Smooth muscle cell (in vitro differentiated cells): ENCODE measurements around the gene GIPR. TPM values are rescaled to one million over a fixed set of nuclear protein-coding genes. Genes with fewer than 3 reads are reported as not detected.
"Not testable (repeated sequence)": the region's sequence is repeated elsewhere in the genome, so short reads cannot be mapped to it uniquely, and the experiment has no call there.

Source experiments
- DNase-seq: peaks from one replicate; lab custom pipeline; 2025; ENCODE audit not compliant: unreplicated experiment; lab: John Stamatoyannopoulos, UW
- H2AFZ ChIP-seq: fragments of 200-600 bp; sonication (generic); 2 replicates; pipeline ENCODE4 v1.6.0; 2016; ENCODE audit warnings: antibody characterized with exemption, low read depth, mild to moderate bottlenecking
- H3F3A ChIP-seq: fragments of 200-600 bp; sonication (generic); 2 replicates; pipeline ENCODE4 v1.6.0; 2017; ENCODE audit warnings: antibody characterized with exemption, low read depth
- H3K27ac ChIP-seq: fragments of 200-600 bp; sonication (generic); 2 replicates; pipeline ENCODE4 v1.5.1; 2016; ENCODE audit warnings: low read depth, mild to moderate bottlenecking
- H3K27me3 ChIP-seq: fragments of 200-600 bp; sonication (generic); 2 replicates; pipeline ENCODE4 v1.6.1; 2016; ENCODE audit warnings: low read depth, mild to moderate bottlenecking
- H3K36me3 ChIP-seq: fragments of 200-600 bp; sonication (generic); 2 replicates; pipeline ENCODE4 v1.5.1; 2016; ENCODE audit warnings: low read depth
- H3K4me1 ChIP-seq: fragments of 200-600 bp; sonication (generic); 2 replicates; pipeline ENCODE4 v1.5.1; 2016; ENCODE audit warnings: low read depth
- H3K4me2 ChIP-seq: fragments of 200-600 bp; sonication (generic); 2 replicates; pipeline ENCODE4 v1.6.0; 2016; ENCODE audit warnings: mild to moderate bottlenecking
- H3K4me3 ChIP-seq: fragments of 200-600 bp; sonication (generic); 2 replicates; pipeline ENCODE4 v1.5.1; 2016; ENCODE audit warnings: mild to moderate bottlenecking
- H3K79me2 ChIP-seq: fragments of 200-600 bp; sonication (generic); 2 replicates; pipeline ENCODE4 v1.6.0; 2016; ENCODE audit warnings: low read depth, mild to moderate bottlenecking
- H3K9ac ChIP-seq: fragments of 200-600 bp; sonication (generic); 2 replicates; pipeline ENCODE4 v1.6.0; 2016; ENCODE audit warnings: low read depth
- H3K9me3 ChIP-seq: fragments of 200-600 bp; sonication (generic); replicated peaks from 2 replicates; pipeline ENCODE4 v1.5.1; 2016; ENCODE audit warnings: low read depth
- H4K20me1 ChIP-seq: fragments of 200-600 bp; sonication (generic); 2 replicates; pipeline ENCODE4 v1.6.0; 2016; ENCODE audit warnings: low read depth
- CTCF ChIP-seq: fragments of 200-600 bp; sonication (generic); IDR thresholded peaks from 2 replicates; pipeline ENCODE4 v1.5.1; 2017; ENCODE audit warnings: borderline replicate concordance, mild to moderate bottlenecking, antibody characterized with exemption; ENCODE audit not compliant: insufficient read depth, poor library complexity, severe bottlenecking
- WGBS: methylation state at CpG from one replicate; pipeline ENCODE4 v1.1.7; 2016; ENCODE audit warnings: low lambda C conversion rate; 5-methylcytosine and 5-hydroxymethylcytosine counted together
- polyA plus RNA-seq: library from polyadenylated mRNA; unstranded; fragments of >200 nt; fragmentation: Nextera tagmentation; extraction: Ambion mirVana; gene quantifications from 2 replicates; pipeline ENCODE4 v1.2.1, GENCODE V29; 2016
- total RNA-seq: library from RNA; depleted of rRNA; stranded (reverse); fragments of >200 nt; gene quantifications from 2 replicates; pipeline ENCODE4 v1.2.3, GENCODE V29; 2014

Gene GIPR
- total and polyA plus RNA-seq, 2 experiments from 2014 or later, result 0.99 to 2.4 TPM

DNA sequence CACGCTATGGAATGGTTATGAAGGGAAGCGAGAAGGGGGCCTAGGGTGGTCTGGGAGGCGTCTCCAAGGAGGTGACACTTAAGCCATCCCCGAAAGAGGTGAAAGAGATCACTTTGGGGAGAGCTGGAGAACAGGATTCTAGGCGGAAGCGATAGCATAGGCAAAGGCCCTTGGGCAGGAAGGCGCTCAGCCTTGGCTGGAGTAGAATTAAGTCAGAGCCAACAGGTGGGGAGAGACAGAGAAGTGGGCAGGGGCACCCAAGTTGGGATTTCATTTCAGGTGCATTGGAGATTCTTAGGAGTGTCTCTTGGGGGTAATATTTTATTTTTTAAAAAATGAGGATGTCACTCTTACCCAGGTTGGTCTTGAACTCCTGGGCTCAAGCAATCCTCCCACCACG, 14.1 kb downstream of the GIPR start:
- no peak overlapping the region for H3K9ac ChIP-seq
- H3K27ac ChIP-seq, result no peak overlapping the region
- no peaks in the 10 kb centered on the region for H3K9me3 ChIP-seq
- no peaks in the 10 kb centered on the region for H3K36me3 ChIP-seq
- no peak for DNase-seq
- no peak overlapping the region for H3K4me3 ChIP-seq
- 85% methylated on average over 8 of the region's 8 CpGs for WGBS
- no peaks in the 10 kb centered on the region for H4K20me1 ChIP-seq
- H3F3A ChIP-seq, result no peaks in the 10 kb centered on the region
- no peaks in the 10 kb centered on the region for H3K79me2 ChIP-seq
- H3K27me3 ChIP-seq, result no peaks in the 10 kb centered on the region
- TF ChIP-seq CTCF, result no peak
- no peak overlapping the region for H3K4me2 ChIP-seq
- peaks cover 6% of the 10 kb centered on the region for H3K4me1 ChIP-seq
- no peak overlapping the region for H2AFZ ChIP-seq

DNA sequence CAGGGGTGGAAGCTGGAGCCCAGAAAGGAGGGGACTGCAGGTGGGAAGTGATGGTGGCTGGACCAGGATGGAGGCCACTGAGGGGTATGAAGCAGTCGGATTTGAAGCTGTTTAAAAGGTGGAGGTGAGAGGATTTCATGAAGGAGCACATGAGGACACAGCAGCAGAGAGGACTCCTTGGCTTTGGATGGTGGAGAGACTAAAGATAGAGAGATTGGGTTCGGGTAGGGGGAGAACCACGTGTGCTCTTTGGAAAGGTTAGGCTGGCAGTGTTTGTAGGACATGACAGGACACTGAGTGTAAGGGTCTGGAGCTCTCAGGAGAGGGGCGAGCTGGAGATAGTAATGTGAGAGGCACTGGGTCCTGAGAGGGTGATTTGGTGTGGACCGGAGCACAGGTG, 14.9 kb downstream of the GIPR start:
- H3K9ac ChIP-seq, result no peak overlapping the region
- no peaks in the 10 kb centered on the region for H3K79me2 ChIP-seq
- no peaks in the 10 kb centered on the region for H3K9me3 ChIP-seq
- H2AFZ ChIP-seq, result no peak overlapping the region
- H4K20me1 ChIP-seq, result no peaks in the 10 kb centered on the region
- H3F3A ChIP-seq, result peaks cover 5% of the 10 kb centered on the region
- no peak for TF ChIP-seq CTCF
- H3K4me2 ChIP-seq, result no peak overlapping the region
- no peak overlapping the region for H3K4me3 ChIP-seq
- no peaks in the 10 kb centered on the region for H3K27me3 ChIP-seq
- DNase-seq, result no peak
- peaks cover 2% of the 10 kb centered on the region for H3K4me1 ChIP-seq
- no peaks in the 10 kb centered on the region for H3K36me3 ChIP-seq
- H3K27ac ChIP-seq, result no peak overlapping the region
- WGBS, result 87% methylated on average over 5 of the region's 5 CpGs

GRCh38 chr19:45685045-45685444, 17.0 kb downstream of the GIPR start:
- H3K36me3 ChIP-seq, H3K4me1 ChIP-seq, H3K9me3 ChIP-seq, H3K27me3 ChIP-seq, DNase-seq, H3K4me2 ChIP-seq, H3K9ac ChIP-seq, H2AFZ ChIP-seq, H3K27ac ChIP-seq, H3K4me3 ChIP-seq, H3F3A ChIP-seq, H3K79me2 ChIP-seq, H4K20me1 ChIP-seq: not testable (repeated sequence)
- WGBS, result over 99% methylated on average over 11 of the region's 11 CpGs

GRCh38 chr19:45687599-45687998, 19.6 kb downstream of the GIPR start:
- Histone ChIP-seq H2AFZ (no peak overlapping the region), H3F3A (peaks cover 5% of the 10 kb centered on the region), H3K79me2 (peaks cover 19% of the 10 kb centered on the region), H3K27ac (no peak overlapping the region), H4K20me1 (no peaks in the 10 kb centered on the region), H3K9me3 (no peaks in the 10 kb centered on the region), H3K27me3 (no peaks in the 10 kb centered on the region), H3K9ac (no peak overlapping the region), H3K4me1 (peaks cover 6% of the 10 kb centered on the region), H3K36me3 (no peaks in the 10 kb centered on the region), H3K4me3 (no peak overlapping the region), H3K4me2 (no peak overlapping the region)
- WGBS, result 99% methylated on average over 9 of the region's 9 CpGs
- no peak for TF ChIP-seq CTCF
- DNase-seq, result no peak
